CD4-positive, alpha-beta T cell treated with Interleukin-17A for 4 hours (primary cell): Measurements from ENCODE around the gene DDTL.
"Not testable (repeated sequence)": the region's sequence is repeated elsewhere in the genome, so short reads cannot be mapped to it uniquely, and the experiment has no call there.

Experiments used
- DNase-seq: peaks from one replicate; pipeline ENCODE4 v3.0.0-alpha.2; 2020; ENCODE audit warnings: mixed read lengths

DDTL gene

DNA sequence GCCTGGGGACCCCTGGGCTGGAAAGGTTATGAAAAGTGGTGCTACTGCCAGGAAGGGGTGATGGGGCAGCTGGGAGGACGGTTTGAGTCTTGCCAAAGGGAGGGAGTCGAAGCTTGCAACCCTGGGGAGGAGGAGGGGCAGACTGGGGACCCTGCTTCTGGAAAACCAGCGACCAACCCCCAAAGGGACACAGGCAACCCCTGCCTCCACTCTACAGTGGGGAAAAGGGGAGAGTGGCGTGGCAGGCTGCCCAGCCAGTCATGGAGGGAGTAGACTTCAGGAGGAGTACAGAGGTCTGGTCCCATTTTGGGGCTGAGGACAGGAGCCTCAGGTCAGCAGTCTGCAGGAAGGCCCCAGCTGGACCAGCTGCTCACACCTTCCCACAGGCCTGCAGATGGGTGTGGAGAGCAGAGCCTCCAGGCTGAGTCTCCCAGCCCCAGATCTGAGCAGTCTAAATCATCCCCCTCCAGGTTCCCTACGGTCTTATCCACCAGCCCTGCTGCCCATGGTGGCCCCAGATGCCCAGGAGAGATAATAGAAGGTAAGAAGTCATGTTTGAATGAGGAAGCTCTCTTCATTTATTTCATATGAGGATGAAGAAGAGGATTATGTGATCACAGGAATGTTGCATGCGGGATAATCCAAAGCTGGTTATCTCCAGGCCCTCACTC is 4.3 kb downstream of the DDTL start:
- DNase-seq = no peak

DNA sequence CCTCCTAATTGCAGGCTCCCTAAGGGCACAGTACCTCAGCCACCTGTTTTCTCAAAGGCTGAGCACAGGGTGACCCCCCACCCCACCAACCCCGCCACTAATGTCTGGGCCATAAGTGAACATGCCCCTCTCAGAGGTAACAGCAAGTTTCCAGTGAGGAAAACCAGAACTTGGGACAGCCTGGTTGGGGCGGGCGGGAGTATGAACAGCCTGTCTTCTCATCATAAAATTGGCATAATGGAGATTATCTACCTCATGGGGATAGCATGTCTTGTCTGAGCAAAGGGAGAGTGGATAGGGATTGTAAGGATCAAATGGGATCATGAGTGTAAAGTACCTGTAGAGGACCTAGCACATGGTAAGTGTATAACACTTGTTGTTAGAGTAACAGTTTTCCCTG is 5.2 kb downstream of the DDTL start:
- DNase-seq = not testable (repeated sequence)

DNA sequence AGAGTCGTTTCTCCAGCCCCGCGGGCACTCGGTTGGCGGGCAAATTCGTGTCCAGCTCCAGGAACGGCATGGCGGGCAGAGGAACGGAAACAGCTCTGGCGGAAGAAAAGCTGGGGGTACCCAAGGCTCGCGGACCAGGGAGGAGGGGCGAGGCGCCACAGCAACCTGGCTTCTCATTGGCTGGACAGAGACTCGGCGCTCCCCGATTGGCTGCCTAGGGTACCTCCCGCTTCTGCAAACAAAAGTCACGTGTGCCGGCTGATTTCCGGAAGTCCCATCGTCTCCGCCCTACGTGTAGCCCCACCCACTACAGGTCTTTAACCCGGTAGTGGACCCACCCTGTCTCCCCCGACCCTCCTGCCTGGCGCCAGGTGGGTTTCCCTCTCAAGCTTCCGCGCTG is 7.7 kb downstream of the DDTL start, which contains the start of gene DDT:
TSS of gene DDT (minus strand) at position 97 of the 400 bp plus-strand sequence. CDS start at position 70, 27 bp downstream.
- DNase-seq = not testable (repeated sequence)

DNA sequence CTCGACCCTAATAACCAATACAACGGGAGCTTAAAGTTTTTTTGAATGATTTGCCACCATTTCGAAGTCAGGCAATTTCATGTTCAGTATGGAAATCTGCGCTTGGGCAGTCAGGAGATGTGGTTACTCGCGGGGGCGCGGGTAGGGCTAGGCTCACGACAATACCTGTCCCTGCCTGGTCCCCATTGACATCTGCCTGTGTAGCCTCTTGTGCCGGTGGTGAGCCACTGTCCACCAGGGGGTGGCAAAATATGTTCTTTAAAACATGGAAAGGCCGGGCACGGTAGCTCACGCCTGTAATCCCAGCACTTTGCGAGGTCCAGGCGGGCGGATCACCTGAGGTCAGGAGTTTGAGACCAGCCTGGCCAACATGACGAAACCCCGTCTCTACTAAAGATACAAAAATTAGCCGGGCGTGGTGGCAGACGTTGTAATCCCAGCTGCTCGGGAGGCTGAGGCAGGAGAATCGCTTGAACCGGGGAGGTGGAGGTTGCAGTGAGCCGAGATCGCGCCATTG is 8.2 kb downstream of the DDTL start:
- not testable (repeated sequence) for DNase-seq

DNA sequence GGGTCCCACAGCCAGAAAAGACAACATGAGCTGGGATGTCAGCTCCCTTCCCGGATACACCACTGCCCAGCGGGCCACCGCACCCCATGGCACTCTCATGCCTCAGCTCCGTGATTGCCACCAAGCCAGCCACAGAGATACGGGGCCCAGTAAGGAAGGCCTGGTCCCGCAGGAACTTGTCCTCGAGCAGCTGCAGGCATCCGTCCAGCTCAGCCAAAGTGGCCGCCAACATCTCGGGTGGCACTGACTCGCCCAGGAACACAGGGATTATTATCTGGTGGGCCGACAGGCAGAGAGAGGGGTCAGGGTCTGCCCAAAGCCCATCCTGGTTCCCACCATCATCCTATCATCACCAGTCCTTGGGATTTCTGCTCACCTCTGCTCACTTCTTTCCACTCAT is 10.6 kb downstream of the DDTL start:
- DNase-seq = not testable (repeated sequence)

DNA sequence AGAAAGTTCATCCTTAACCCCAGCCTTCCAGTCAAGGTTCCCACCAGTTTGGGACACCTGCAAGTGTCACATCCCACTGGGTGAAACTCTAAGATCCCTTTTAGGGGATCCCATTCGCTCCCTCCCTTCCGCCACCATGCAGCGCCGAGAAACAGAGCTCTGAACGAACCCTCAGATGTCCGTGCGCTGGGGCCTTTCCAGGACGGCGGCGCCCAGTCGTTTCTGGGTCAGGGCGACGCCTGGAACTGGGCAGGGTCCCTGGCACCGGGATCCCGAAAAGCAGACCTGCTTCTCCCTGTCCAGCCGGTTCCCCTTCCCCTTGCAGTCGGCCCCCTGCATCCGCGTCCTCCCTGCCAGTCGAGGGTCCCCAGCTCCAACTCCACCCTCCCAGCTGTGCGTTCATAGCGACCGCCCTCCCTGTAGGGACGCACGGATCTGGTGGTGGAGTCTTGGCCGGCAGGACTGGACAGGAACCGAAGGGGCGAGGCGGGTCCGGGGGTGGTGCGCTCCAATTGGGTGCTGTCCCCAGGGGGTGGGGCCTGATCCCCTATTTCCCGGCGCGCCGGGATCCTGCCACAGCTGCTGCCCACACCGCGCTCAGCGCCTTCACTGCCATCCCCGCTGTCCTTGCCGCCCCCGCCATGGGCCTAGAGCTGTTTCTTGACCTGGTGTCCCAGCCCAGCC is 13.0 kb downstream of the DDTL start, which contains the start of gene GSTT2:
TSS of gene GSTT2 (plus strand) at position 578 of the 684 bp plus-strand sequence.
- not testable (repeated sequence) for DNase-seq

DNA sequence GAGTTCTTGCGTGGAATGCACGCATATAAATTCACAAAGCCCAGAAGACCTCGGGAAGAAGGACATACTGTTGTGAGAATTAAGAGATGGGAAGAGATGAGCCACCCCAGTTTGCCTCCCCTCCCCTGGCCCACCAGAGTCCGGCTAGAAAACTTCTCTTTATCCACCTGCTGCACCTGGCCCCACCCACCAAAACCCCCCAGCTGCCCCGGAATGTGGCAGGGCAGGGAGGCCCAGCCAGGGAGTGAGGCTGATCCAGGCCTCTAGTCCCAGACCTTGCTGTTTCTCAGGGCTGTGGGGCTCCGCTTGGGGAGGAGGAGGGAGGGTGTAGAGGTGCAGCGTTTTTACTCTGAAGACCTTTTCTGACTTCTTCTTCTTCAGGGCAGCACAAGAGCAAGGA is 13.9 kb downstream of the DDTL start:
- not testable (repeated sequence) for DNase-seq

DNA sequence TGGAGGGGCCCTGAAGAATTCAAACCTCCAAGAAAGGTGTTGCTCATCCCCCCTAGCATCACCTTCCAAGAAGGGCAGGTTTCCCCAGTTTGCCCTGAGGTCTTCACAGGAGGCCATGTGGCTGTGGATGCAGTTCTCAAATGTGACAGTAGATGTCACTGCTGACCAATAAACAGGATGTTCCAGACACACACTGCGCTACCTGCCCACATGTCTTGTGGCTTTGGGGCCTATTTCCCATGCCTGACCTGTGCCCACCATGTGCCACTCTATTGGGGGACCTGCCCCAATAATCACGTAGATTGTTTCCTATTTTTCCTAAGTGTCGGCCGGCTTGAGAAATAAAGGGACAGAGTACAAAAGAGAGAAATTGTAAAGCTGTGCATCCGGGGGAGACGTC is 17.7 kb downstream of the DDTL start:
- peak; percentile 70 for DNase-seq

DNA sequence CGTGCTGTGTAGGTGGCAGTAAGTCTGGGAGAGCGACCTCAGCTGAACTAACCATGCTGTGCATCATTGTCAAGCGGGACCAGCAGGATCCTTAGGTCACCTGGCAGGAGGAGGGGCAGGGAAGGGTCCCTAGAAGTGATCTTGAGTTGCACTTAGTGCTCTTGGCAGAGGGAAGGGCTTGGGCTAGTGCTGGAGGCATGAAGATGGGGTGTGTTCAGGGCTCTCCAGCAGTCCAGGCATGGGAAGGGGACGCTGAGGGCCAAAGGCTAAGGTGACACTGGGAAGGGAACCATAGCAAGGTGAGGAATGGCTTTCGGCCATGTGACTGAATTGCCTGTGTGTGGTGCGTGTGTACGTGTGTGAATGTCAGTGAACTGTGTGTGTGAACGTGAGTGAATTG is 19.4 kb downstream of the DDTL start:
- not testable (repeated sequence) for DNase-seq

GRCh38 chr22:23986538-23987178 is 20.0 kb downstream of the DDTL start:
- not testable (repeated sequence) for DNase-seq

GRCh38 chr22:23989583-23990244 is 23.0 kb downstream of the DDTL start:
- not testable (repeated sequence) for DNase-seq

DNA sequence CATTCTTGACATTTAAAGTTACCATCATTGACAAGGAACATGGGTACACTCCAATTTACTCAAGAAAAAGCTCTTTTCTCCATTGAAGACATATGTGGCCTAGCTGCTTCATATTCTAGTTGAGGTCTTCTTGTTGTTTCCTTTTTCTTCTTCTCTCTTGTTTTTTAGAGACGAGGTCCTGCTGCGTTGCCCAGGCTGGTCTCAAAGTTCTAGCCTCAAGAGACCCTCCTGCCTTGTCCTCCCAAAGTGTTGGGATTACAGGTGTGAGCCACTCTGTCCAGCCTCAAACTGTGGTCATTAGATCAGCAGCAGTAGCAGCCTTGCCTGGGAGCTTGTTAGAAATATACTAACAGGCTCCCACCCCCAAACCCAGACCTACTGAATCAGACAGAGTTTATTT is 26.4 kb downstream of the DDTL start:
- not testable (repeated sequence) for DNase-seq

- not testable (repeated sequence) for DNase-seq
These were observed 27.0 kb downstream of the DDTL start for GRCh38 chr22:23993581-23994177.

- no peak for DNase-seq
These were observed 30.4 kb downstream of the DDTL start for GRCh38 chr22:23997092-23997491.

GRCh38 chr22:23999779-24000178 is 33.1 kb downstream of the DDTL start:
- DNase-seq = not testable (repeated sequence)

DNA sequence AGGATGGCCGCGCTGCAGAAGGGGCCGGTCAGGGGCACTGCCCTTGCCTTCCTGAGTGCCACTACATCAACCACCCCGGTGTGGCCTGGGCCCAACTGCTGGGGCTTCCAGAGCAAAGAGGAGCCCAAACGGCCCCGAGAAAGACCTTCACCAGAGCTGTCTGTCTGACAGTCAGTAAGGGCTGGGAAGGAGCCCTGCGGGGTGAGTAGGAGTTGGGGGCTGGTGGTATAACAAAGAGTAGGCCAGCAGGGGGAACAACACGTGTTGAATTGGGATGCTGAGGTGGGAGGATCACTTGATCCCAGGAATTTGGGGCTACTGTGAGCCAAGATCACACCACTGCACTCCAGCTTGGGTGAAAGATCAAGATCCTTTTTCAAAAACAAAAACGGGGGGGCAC is 34.6 kb downstream of the DDTL start:
- DNase-seq = no peak

DNA sequence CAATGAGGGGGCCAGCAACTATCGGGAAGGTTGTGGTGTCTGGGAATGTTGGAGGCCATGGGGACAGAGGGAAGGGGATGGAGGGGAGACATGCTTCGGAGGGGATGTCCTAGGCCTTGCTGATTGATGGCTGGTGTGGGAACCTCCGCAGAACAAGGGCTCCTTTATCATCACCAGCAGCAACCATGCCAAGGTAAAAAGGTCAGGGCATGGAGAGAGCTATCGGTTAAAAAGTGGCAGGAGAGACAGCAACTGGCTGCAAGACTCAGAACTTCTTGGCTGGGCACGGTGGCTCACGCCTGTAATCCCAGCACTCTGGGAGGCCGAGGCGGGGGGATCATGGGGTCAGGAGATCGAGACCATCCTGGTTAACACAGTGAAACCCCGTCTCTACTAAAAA is 35.6 kb downstream of the DDTL start:
- DNase-seq = no peak

DNA sequence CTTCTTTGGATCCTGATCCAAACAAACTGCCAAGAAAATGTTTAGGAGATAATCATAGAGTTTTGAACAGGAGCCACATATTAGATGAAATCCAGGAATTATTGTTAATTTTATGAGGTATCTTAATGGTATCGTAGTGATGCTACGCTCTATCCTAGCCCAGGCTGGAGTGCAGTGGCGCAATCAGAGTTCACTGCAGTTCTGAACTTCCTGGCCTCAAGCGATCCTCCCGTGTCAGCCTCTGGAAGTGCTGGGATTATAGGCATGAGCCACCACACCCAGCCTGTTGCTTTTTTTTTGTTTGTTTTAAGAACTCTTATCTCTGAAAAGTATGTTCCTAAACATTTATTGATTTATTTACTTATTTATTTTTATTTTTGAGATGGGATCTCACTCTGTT is 36.2 kb downstream of the DDTL start:
- DNase-seq = no peak

- DNase-seq = no peak
These were observed 37.2 kb downstream of the DDTL start for GRCh38 chr22:24003887-24004286.

DNA sequence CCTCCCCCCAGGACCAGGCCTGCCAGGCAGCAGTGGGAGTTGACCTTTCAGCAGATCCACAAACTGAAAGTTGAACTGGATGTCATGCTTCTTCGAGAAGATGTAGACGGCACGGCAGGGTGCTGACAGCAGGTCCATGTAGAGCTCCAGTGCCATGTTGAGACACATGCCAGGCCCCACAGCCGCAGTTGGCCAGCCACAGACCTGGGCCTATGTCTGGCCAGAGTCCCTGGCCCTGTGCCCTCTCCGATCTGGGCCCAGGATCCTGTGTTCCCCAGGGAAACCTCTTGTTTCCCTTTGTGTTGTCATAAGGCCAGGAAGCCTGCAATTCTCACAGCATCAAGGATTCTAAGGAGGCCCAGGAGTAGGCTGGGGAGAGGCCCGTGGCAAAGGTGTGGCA is 38.5 kb downstream of the DDTL start, which contains the start of gene GSTT4:
TSS of gene GSTT4 (minus strand) at position 253 of the 400 bp plus-strand sequence. CDS start at position 156, 97 bp downstream.
- DNase-seq = no peak

DNA sequence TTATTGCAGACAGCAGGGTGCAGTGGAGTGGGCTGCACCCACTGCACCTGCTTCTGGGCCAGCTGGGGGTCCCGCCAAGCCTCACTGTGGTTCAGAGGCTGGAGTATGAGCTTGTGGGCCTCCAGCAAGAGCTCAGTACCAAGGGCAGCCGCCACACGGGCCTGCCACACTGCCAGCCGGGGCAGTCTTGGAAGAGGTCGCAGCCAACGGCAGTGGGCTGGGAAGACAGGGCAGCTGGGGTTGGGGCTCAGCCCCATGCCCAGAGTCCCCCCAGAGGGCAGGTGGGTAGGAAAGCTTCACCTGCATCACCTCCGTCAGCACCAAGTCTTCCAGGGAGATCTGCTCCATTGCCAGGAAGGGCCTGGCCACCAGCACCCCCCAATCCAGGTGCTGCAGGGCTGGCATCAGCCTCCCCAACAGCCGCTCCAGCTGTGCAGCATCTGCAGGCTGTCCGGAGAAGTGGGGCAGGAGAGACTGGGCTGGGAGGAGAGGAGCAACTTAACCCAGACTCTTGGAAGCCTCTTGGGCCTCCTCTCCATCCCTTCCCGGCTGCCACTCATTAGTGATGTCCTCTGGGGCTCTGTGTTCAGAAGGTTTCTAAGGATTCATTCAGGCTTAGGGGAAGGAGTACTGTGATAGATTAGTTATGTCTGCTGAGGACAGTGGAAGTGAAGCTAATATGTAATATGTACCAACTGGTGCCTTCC is 39.7 kb downstream of the DDTL start:
- no peak for DNase-seq

GRCh38 chr22:24006914-24007214 is 40.2 kb downstream of the DDTL start:
- no peak for DNase-seq
